NCI-H128 (cell line): ENCODE measurements around the gene FOSL2.

Experiments used
- DNase-seq: peaks from one replicate; lab custom pipeline; 2025; ENCODE audit not compliant: unreplicated experiment; lab: John Stamatoyannopoulos, UW

FOSL2 gene

DNA sequence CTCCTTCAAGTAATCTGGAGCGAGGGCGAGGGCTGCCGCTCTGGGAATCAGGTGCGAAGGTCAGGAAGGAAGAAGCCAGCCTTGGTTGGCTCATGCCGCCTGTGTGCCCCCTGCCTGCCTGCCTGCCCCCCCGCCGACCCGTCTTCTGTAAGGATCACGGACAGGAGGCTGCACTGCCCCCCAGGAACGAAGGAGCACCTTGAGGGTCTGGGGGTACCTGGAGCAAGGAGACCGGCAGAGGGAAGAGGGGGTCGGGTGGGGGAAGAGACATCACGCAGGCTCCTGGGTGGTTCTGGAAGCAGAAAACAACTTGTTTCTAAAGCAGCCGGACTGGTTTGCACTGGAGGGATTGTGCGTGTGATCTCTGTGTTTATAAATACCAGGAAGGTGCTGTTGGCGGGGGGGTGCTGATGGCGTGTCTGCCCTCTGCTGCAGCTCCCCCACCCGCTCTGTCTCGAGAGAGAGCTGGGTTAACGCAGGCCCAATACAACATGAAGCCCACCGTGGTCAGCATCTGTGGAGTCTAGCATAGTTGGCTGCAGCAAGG lies 1.7 kb downstream of the FOSL2 start:
- DNase-seq, result no peak

GRCh38 chr2:28394997-28395333 lies 2.3 kb downstream of the FOSL2 start:
- DNase-seq, result no peak

- DNase-seq, result no peak
Measured at GRCh38 chr2:28395334-28396061, 2.8 kb downstream of the FOSL2 start.

- no peak for DNase-seq
Measured at GRCh38 chr2:28397043-28397381, 4.4 kb downstream of the FOSL2 start.

DNA sequence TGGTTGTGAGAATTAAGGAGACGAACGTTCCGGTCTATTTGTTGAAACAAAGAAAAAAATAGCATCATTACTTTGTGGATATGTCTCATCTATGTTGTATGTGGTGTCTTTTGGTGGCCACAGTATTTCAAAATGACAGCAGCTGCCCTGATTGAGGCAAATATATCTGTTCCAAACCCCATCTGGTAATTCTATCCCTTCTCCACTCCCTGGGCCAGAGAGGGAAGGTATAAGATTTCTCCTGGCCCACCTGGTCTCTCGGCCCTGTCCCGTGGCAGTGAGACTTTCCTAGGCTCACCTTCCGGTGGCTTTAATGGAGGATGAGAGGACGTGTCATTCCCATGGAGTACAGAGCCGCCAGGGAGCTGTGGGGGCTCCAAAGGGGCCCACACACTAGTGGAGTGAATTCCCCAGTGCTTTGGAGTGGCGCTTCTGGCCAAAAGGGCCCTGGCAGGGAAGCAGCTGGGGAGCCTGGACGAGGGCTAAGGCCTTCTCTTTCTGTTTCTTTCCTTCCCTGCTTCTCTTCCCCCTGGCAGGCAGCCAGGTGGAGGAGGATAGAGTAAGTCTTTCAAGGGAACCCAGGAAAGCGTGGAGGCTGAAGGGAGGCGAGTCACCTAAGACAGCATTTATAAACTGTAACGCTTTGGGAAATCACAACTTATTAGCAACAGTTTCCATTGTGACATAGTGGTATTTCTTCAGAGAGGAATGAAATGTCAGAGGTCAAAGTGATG lies 5.6 kb downstream of the FOSL2 start:
- no peak for DNase-seq

DNA sequence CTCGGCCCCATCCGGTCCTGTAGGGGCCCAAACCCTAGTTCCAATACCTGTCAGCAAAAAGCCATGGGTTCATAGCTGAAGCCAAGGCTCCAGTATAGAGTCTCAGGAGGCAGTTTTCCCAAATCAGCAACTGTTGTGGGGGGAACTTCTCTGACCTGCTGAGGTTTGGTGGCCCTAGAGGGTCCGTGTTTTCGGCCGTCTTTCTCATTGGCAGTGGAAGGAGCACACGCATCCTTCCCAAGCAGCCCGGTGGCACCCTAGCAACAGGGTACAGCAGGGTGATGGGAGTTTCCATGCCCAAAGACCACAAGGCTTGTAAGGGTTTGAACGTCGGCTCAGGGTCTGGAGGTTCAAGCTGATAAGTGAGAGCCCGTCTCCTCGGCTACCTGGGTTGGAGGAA lies 6.6 kb downstream of the FOSL2 start:
- DNase-seq, result no peak

DNA sequence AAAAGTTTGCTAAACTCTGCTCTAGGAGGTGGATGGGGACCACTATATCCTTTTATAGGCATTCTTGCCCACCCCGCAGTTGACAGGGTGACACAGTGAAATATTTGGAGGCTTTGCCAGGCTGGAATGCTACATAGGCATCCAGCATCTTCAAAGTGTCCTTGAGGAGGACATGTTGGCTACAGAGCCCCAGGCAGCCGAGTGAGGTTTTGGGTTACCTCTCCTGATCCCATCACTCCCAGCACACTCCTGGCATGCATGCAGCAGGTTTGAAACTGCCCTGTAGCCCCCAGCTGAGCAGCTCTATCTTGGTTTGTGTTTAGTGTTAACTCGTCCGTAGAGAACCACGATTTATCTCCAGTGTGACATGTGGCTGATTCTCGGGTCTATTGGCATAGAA lies 7.3 kb downstream of the FOSL2 start:
- no peak for DNase-seq

DNA sequence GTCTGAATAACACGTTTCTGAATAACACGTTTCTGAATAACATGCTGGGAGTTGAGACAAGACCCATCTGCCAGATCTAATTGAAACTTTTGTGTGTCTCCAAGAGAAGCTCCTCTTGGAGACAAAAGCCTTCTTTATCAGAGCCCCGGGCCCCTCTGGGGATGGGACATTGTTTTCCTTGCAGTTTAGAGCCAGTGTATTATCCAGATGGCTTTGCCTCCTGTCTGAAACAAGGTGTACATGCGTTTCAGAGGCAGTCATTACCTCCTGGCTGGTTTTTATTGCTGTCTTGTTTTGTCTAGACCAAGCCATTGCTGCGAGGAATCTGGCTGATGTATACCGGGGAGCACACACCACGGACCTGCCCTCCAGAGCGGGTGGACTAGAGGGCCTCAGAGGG lies 7.8 kb downstream of the FOSL2 start:
- DNase-seq, result no peak

DNA sequence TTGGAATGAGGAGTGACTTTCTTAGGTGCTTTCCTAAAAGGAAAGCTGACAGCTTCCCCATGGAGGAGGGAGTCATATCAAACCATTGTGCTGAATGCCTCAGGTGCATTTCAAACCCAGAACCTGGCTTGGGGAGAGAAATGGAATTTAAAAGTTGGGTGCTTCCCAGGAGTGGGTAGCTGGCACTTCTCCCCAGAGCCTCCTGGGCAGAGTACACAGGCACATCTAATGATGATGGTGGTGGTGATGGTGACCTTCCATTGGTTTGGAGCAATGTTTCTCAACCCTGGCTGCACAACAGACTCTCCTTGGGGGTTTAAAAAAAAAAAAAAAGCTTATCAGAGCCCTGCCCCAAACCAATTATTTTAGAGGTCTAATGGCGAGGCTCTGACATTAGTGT lies 8.3 kb downstream of the FOSL2 start:
- DNase-seq, result no peak

GRCh38 chr2:28401411-28401810 lies 8.8 kb downstream of the FOSL2 start:
- DNase-seq, result no peak

- no peak for DNase-seq
Measured at GRCh38 chr2:28401948-28402550, 9.4 kb downstream of the FOSL2 start.

DNA sequence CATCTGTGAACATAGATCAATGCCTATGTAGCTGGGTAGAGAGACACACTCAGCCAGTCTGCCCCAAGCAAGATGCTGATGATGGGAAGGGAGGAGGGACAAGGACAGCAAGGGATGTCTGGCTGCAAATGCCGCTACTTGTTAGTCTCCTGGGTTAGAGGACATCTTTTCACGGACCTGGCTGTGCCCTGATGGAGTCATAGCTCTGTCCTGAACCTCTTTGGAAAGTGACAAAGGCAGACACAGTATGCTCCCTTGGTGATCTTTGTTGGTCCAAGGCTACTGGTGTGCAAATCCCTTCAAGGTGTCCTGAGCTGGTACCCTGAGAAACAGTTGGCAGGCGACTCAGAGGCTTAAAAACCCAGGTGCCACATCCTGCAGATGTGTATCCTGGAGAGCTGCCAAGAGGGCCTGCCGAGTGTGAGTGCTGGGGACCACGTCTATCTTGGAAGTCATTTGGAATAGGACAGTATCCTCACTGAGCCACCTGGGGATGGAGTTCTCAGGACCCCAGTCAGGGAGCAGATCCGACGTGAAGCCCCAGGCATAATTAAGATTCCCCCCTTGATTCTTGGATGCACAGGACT lies 10.8 kb downstream of the FOSL2 start:
- DNase-seq, result no peak

- DNase-seq, result no peak
Measured at GRCh38 chr2:28404086-28404485, 11.4 kb downstream of the FOSL2 start.

DNA sequence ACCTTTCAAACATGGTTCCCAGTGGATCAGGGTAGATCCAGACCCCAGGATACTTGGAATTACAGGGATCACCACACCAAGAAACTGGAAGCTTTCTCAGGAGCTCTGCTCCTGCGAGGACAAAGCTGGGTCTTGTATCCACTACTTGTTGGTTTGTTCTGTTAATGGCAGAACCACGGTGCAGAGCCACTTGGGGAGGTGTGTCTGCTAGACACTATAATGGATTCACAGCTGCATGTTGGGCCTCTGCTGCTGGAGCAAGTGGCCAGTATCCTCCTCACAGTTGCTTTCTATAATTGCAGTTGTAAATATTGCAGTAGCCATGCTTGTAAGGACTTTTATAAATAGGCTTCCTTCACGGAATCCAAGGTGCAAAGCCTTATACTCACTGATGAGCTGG lies 12.9 kb downstream of the FOSL2 start:
- DNase-seq, result no peak

DNA sequence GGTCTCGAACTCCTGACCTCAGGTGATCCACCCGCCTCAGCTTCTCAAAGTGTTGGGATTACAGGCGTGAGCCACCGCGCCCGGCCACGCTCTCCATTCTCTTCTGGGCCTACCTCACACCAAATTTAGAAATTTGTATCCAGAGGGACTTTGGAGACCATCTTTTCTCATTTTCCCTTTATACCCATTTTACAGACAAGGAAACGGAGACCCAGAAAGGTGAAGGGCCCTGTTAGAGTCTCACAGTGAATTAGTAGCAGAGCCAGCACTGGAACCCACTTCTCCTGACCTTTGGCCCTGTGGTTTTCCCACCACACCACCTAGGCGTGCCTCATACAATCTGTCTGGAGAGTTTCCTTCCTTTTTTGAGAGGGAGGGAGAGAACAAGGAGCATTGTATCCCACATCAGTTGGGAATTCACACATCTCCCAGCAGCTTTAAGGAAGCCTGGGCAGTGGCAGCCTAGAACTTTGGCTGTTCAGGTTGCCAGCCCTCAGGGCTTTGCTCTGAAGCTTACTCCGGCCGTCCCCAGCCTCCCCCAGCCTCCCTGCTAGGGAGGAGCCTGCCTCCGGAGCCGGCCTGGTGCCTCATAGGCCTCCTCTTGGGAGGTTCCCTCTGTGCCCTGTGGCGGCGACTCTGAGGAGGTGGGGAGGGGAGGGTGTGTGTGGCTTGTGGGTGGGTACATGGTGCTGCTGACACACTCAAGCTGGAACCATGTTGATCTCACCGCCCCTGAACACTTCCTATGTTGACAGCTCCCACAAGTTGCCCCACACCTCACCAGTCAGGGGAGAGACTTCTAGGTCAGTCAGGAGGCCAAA lies 13.8 kb downstream of the FOSL2 start:
- no peak for DNase-seq

DNA sequence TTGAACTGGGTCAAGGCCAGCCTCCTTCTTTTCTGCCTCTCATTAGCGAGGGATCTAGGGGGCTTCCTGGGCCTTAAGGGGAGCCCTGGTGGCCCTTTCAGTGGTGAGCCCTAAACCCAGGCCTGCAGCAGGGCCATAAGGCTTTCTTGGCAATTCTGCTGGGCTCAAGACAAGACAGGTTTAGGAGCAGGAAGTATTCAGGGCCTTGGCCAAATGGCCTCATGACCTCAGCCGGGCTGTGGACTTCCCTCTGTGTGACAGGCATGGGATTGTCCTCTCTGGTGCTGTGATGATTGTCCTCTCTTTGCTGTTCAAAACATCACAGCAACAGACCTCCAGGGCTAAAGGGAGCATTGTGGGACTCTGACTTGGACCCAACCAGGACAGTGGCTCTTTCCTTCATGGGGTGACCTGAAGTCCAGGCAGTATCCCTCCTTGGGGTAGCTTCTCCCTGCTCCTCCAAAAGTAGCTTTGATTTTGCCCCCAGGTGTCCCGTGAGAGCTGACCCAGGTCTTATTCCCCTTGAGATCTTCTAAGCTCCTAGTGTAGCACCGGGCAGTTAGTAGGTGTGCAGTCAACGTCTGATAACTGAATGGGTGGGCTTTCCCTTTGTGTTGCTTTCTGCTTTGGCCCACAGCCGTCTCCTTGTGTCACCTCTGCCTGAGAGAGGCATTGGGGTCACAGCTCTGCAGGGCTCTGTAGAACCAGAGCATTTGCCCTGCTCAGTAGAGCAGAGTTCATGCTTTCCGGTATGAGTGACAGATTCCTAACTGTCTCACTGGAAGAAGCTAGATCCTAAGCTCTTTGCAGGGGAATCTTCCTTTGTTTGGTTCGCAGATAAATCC lies 14.7 kb downstream of the FOSL2 start:
- no peak for DNase-seq

DNA sequence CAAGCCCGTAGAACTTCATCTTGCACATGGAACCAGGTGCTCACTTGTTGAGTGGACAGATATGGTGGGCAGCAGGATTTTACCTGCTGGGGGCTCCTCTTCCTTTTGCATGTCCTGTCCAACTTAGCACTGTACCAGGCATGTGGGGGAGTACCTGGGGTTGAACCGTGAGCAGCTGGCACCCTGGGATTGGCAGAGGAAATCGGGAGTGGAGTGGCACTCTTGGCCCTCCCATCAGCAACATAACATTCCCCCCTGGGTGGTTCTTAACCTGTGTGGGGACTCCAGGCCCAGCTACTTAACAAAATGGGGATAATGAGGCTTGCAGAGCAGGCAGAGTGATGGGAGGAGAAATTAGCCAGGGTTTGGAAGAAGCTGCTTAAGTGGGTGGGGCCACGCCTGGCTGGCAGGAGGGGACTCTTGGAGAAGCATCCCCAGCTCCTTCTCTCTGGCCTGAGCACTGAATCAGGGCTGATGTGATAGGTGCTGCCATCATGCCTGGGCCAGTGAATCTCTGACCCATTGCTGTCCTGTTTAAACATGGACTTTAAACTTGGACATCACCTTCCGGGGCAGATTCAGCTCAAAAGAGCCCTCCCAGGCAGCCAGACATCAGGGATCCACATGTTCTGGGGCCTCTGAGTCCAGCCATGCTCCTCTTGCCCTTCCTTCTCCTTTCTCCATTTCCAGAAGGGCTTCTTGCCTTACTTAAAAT lies 15.5 kb downstream of the FOSL2 start:
- DNase-seq, result no peak

DNA sequence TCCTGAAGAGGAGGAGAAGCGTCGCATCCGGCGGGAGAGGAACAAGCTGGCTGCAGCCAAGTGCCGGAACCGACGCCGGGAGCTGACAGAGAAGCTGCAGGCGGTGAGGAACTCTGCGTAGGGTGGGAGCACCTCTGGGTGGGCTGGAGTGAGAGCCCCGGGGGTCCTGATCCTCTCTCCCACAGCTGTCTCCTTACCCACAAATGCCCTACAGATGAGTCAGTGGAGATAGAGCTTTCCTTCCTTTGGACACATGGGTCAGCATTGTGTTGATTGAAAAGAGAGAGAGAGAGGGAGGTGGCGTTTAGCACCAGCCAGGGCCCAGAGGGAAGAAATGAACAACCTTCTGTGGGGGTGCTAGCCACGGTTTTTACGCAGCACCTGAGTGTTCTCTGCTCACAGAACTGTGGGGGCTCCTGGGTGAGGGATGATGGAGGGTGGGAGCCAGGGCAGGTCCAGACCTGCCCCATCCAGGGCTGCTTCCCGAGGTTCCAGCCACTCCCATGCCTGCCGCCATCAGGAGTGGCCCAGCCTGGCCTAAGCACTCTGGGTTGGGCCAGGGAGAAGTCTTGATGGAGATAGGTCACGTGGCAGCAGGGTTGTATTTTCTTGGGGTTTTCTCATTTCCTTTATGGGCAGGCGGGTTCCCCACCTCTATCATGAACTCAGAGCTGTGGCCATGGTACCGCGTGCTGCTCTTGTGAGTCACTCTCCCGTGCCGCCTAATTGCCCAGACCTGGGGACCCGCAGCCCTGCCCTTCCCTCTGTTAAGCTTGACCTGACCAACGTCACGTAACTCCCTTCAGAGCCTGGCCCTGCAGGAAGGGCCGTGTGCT lies 16.3 kb downstream of the FOSL2 start:
- DNase-seq, result no peak
